Astrocyte of the spinal cord (primary cell): ENCODE data around the gene KRTCAP2.

ENCODE experiments used
- DNase-seq: peaks from one replicate; pipeline ENCODE4 v3.0.0; 2011; ENCODE audit warnings: low read depth, low spot score
- H3K4me3 ChIP-seq: 2 replicates; pipeline ENCODE4 v1.5.1; 2011; ENCODE audit warnings: low read depth, mild to moderate bottlenecking, low read length, moderate library complexity
- CTCF ChIP-seq: IDR thresholded peaks from 2 replicates; pipeline ENCODE4 v1.5.1; 2012; ENCODE audit warnings: low read depth, mild to moderate bottlenecking, low read length, inconsistent platforms
- in situ Hi-C: cut with HindIII; loops from 2 replicates; pipeline ENCODE4 v1.10.0; 2017; ENCODE audit warnings: low sequenced_read_pairs

KRTCAP2 gene

GRCh38 chr1:155205035-155205434 lies 31.9 kb upstream of the KRTCAP2 start:
- no peak overlapping the region for H3K4me3 ChIP-seq
- TF ChIP-seq CTCF: no peak
- DNase-seq: no peak
- in situ Hi-C loops: no loop called here

GRCh38 chr1:155202731-155203515 lies 29.8 kb upstream of the KRTCAP2 start:
- no peak for TF ChIP-seq CTCF
- DNase-seq: no peak
- in situ Hi-C loops: no loop called here
- H3K4me3 ChIP-seq: no peak overlapping the region

- in situ Hi-C loops: no loop called here
- H3K4me3 ChIP-seq: no peak overlapping the region
- no peak for TF ChIP-seq CTCF
- no peak for DNase-seq
Observed at GRCh38 chr1:155202198-155202597, 29.1 kb upstream of the KRTCAP2 start.

GRCh38 chr1:155200920-155201319 lies 27.8 kb upstream of the KRTCAP2 start:
- in situ Hi-C loops: no loop called here
- DNase-seq: no peak
- H3K4me3 ChIP-seq: no peak overlapping the region
- TF ChIP-seq CTCF: no peak

GRCh38 chr1:155199792-155200191 lies 26.7 kb upstream of the KRTCAP2 start:
- DNase-seq: no peak
- no peak for TF ChIP-seq CTCF
- in situ Hi-C loops: no loop called here
- H3K4me3 ChIP-seq: no peak overlapping the region

GRCh38 chr1:155198547-155198906 lies 25.4 kb upstream of the KRTCAP2 start:
- no peak for DNase-seq
- no peak for TF ChIP-seq CTCF
- no peak overlapping the region for H3K4me3 ChIP-seq
- in situ Hi-C loops: no loop called here
